ENCODE measurements around the gene PRDM7. TPM values are rescaled to one million over a fixed set of nuclear protein-coding genes. Genes with fewer than 3 reads are reported as not detected.

Gene PRDM7
- not detected in 5 replicates for total RNA-seq (2022; extraction: Qiagen RNA extraction)

DNA sequence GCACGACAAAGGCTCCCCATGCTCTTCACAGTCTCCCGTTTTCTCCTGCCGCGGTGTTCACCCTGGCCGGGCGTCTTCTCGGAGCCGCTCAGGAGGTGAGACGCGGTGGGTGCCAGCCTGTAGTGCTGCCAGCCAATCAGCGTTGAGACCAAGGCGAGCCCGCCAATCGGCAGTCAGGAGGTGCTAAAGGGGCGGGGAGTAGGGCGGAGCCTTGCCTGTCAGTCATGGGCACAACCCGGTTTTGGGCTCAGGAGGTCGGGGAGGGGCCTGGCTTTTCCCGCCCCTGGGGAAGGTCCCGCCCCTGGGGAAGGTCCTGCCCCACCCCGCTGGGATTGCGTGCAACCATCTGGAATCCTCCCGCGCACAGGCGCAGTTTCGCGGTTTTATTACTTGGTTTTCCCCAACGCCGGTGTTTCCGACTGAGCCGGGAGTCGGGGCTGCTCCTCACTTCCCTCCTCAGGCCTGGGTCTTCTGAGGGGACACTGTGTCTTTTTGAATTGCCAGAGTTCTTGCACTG is at the start of gene PRDM7:
PRDM7 (minus strand) TSS at position 92 of the 517 bp plus-strand sequence. CDS start 1,421 bp downstream, outside the sequence.

DNA sequence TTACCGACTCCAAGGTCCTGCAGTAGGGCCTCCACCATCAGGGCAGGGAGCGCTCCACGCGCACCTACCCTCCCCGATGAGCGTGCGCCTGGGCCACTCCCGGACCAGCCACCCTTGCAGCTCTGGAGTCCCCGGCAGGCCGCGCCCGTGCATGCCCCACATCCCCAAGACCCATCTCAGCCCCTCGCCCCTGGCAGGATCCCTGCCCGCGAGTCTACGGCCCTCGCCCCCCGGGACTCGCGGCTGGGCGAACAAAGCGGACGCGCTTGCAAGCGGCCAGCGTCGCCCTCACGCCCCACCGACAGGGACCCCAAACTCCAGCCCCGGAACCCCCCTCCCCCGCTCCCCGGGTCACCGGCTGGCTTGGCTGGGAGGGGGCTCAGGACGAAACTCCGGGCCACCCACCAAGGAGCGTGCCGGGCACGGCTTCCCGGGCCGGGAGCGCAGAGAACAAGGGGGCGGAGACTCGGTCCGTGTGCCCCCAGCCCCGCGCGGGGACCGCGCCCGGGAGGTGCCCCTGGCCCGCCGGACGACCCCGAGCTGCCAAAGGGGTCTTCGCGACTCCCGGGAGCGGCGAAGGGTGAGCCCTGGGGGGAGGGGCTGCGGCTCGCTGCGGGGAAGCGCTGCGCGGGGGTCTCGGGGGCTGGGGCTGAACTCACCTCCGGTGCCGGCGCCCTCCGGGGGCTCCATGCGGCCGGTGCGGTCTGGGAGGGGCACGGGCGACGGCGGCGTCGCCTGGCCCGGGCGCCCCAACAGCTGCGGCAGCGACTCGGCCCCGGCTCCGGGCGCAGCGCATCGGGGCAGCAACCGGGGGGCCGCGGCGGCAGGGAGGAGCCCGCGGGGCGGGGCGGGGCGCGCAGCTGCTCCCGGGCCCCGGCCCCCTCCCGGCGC is 58.2 kb downstream of the PRDM7 start, which contains the start of gene DBNDD1:
DBNDD1 (minus strand) TSS at position 805 of the 891 bp plus-strand sequence; CDS start at position 690, 115 bp downstream.

Other genes starting within 250 kb of the PRDM7 start
- 5.5 to 7.7 TPM (median 7.2 TPM) in 5 replicates for gene SPIRE2, start 248.9 kb downstream of the PRDM7 start, total RNA-seq (2022; extraction: Qiagen RNA extraction)
- gene TCF25, start 203.7 kb downstream of the PRDM7 start, total RNA-seq (2022; extraction: Qiagen RNA extraction): 68.0 to 80.0 TPM (median 71.4 TPM) in 5 replicates
- gene MC1R, start 158.5 kb downstream of the PRDM7 start, total RNA-seq (2022; extraction: Qiagen RNA extraction): 5.9 to 7.0 TPM (median 6.1 TPM) in 5 replicates
- gene TUBB3, start 154.0 kb downstream of the PRDM7 start, total RNA-seq (2022; extraction: Qiagen RNA extraction): 209 to 251 TPM (median 243 TPM) in 5 replicates
- 96.9 to 119 TPM (median 110 TPM) in 5 replicates for gene DEF8, start 128.6 kb downstream of the PRDM7 start, total RNA-seq (2022; extraction: Qiagen RNA extraction)
- gene DBNDD1, start 57.9 kb downstream of the PRDM7 start, total RNA-seq (2022; extraction: Qiagen RNA extraction): 51.4 to 64.5 TPM (median 59.9 TPM) in 5 replicates